ENCODE data around the gene RSRC1.
"Not testable (repeated sequence)": the region's sequence is repeated elsewhere in the genome, so short reads cannot be mapped to it uniquely, and the experiment has no call there.

The RSRC1 gene

GRCh38 chr3:158111861-158112260, 2.0 kb downstream of the RSRC1 start:
- no peak for TF ChIP-seq CTCF (IDR thresholded peaks at IDR 0.05; ENCODE audit: insufficient read depth, missing control alignments)
- no peak for FAIRE-seq
- no peak for DNase-seq (ENCODE audit: insufficient read length, low spot score)

DNA sequence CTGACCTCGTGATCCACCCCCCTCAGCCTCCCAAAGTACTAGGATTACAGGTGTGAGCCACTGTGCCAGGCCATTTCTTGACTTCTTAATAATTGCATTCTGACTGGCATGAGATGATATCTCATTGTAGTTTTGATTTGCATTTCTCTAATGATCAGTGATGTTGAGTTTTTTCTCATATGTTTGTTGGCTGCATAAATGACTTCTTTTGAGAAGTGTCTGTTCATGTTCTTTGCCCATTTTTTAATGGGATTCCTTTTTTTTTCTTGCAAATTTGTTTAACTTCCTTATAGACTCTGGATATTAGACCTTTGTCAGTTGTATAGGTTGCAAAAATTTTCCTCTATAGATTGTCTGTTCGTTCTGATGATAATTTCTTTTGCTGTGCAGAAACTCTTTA, 3.7 kb downstream of the RSRC1 start:
- not testable (repeated sequence) for DNase-seq (ENCODE audit: insufficient read length, low spot score); FAIRE-seq

DNA sequence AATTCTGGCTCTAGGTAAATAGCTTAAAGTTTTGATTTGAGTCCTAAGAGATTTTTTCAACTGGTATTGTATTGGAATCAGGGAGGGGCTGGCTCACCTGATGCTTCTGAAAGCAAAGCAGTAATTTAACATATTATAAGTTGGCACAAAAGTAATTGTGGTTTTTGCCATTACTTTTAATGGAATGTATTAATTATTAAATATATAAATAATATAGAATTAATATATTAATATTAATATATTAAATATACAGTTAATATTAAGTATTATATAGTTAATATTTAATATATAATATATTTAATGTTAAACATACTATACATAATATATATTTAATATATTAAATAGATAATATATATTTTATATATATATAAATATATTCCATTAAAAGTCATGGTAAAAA, 10.4 kb downstream of the RSRC1 start:
- DNase-seq (ENCODE audit: insufficient read length, low spot score), result no peak
- no peak for FAIRE-seq
- no peak for TF ChIP-seq CTCF (IDR thresholded peaks at IDR 0.05; ENCODE audit: insufficient read depth, missing control alignments)

- FAIRE-seq (no peak), DNase-seq (ENCODE audit: insufficient read length, low spot score) (no peak)
- TF ChIP-seq CTCF (IDR thresholded peaks at IDR 0.05; ENCODE audit: insufficient read depth, missing control alignments), result no peak
Observed at GRCh38 chr3:158121295-158121694, 11.4 kb downstream of the RSRC1 start.

- not testable (repeated sequence) for DNase-seq (ENCODE audit: insufficient read length, low spot score); FAIRE-seq
Observed at GRCh38 chr3:158122721-158123120, 12.8 kb downstream of the RSRC1 start.

- no peak for DNase-seq (ENCODE audit: insufficient read length, low spot score)
Observed at GRCh38 chr3:158127250-158128219, 17.6 kb downstream of the RSRC1 start.

GRCh38 chr3:158128755-158129154, 18.9 kb downstream of the RSRC1 start:
- TF ChIP-seq CTCF (IDR thresholded peaks at IDR 0.05; ENCODE audit: insufficient read depth, missing control alignments), result no peak

More at GRCh38 chr3:158127250-158128219, 17.6 kb downstream of the RSRC1 start:
- TF ChIP-seq CTCF (IDR thresholded peaks at IDR 0.05; ENCODE audit: insufficient read depth, missing control alignments), result no peak
- FAIRE-seq, result no peak

DNA sequence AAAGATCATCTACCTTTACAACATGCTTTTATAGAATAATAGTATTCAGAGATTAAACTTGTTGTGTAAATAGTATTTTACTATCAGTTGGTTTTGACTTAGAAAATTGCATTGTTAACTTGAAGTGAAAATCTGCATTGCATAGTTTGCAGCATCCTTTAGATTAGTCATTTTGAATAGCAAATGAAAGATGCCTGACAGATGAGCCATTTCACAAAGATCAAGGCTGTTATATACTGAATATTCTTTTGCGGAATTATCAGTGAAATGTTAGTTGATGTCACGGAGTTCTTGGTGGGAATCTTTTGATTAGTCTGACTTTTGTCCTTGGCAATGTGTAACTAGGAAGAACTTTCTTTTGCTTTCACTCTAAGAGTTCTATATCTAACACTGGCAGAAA, 24.5 kb downstream of the RSRC1 start:
- no peak for DNase-seq (ENCODE audit: insufficient read length, low spot score)
- no peak for TF ChIP-seq CTCF (IDR thresholded peaks at IDR 0.05; ENCODE audit: insufficient read depth, missing control alignments)
- FAIRE-seq, result no peak

More at GRCh38 chr3:158128755-158129154, 18.9 kb downstream of the RSRC1 start:
- DNase-seq (ENCODE audit: insufficient read length, low spot score) (no peak), FAIRE-seq (peak; percentile 32)
